GM12864 (cell line): ENCODE results near the gene FOXN3.

Source experiments
- DNase-seq: peaks from one replicate; pipeline ENCODE4 v3.0.0-alpha.2; 2011; ENCODE audit warnings: low read depth
- H3K4me3 ChIP-seq: 2 replicates; pipeline ENCODE4 v1.5.1; 2011; ENCODE audit warnings: mild to moderate bottlenecking, low read depth, low read length, control low read depth
- CTCF ChIP-seq: IDR thresholded peaks from 2 replicates; pipeline ENCODE4 v1.5.1; 2011; ENCODE audit warnings: low read depth, mild to moderate bottlenecking, moderate library complexity, low read length, control low read depth, inconsistent platforms; ENCODE audit errors: missing control alignments

The FOXN3 gene

GRCh38 chr14:89247457-89248122 lies 169.4 kb downstream of the FOXN3 start:
- DNase-seq: no peak
- no peak overlapping the region for H3K4me3 ChIP-seq
- no peak for TF ChIP-seq CTCF

- DNase-seq: no peak
- no peak overlapping the region for H3K4me3 ChIP-seq
- no peak for TF ChIP-seq CTCF
Observed at GRCh38 chr14:89246290-89246689, 170.7 kb downstream of the FOXN3 start.

GRCh38 chr14:89245802-89246201 lies 171.2 kb downstream of the FOXN3 start:
- TF ChIP-seq CTCF: no peak
- no peak overlapping the region for H3K4me3 ChIP-seq
- DNase-seq: no peak

- no peak overlapping the region for H3K4me3 ChIP-seq
- TF ChIP-seq CTCF: no peak
- no peak for DNase-seq
Observed at GRCh38 chr14:89244720-89245119, 172.3 kb downstream of the FOXN3 start.

- no peak for TF ChIP-seq CTCF
- DNase-seq: no peak
- H3K4me3 ChIP-seq: no peak overlapping the region
Observed at GRCh38 chr14:89243741-89244140, 173.3 kb downstream of the FOXN3 start.

- TF ChIP-seq CTCF: no peak
- no peak for DNase-seq
Observed at GRCh38 chr14:89243286-89243685, 173.7 kb downstream of the FOXN3 start.

GRCh38 chr14:89242652-89243279 lies 174.3 kb downstream of the FOXN3 start:
- H3K4me3 ChIP-seq: no peak overlapping the region
- no peak for TF ChIP-seq CTCF
- DNase-seq: no peak

More at GRCh38 chr14:89243286-89243685, 173.7 kb downstream of the FOXN3 start:
- no peak overlapping the region; the same call in 1 of the 2 replicates for H3K4me3 ChIP-seq
